GM12875 (cell line): ENCODE data around the gene MAGI2.

Source experiments
- H3K4me3 ChIP-seq: one replicate; pipeline ENCODE4 v1.5.1; 2011; ENCODE audit warnings: low read depth, low read length, control low read depth
- CTCF ChIP-seq: IDR thresholded peaks from 2 replicates; pipeline ENCODE4 v1.5.1; 2011; ENCODE audit warnings: low read depth, mild to moderate bottlenecking, control low read depth, inconsistent platforms, low read length, moderate library complexity, borderline replicate concordance; ENCODE audit not compliant: insufficient read depth

Gene MAGI2

GRCh38 chr7:78234634-78235033 is 1218.8 kb downstream of the MAGI2 start:
- H3K4me3 ChIP-seq: no peak overlapping the region
- TF ChIP-seq CTCF: no peak

- H3K4me3 ChIP-seq: no peak overlapping the region
- TF ChIP-seq CTCF: no peak
Observed at GRCh38 chr7:78232806-78233205, 1220.7 kb downstream of the MAGI2 start.

- H3K4me3 ChIP-seq: no peak overlapping the region
- peak; percentile 42; the same call in 1 of the 2 replicates for TF ChIP-seq CTCF
Observed at GRCh38 chr7:78226059-78226719, 1227.3 kb downstream of the MAGI2 start.

- no peak for TF ChIP-seq CTCF
- H3K4me3 ChIP-seq: no peak overlapping the region
Observed at GRCh38 chr7:78225534-78225933, 1227.9 kb downstream of the MAGI2 start.

GRCh38 chr7:78224923-78225322 is 1228.5 kb downstream of the MAGI2 start:
- no peak overlapping the region for H3K4me3 ChIP-seq
- no peak for TF ChIP-seq CTCF

GRCh38 chr7:78223598-78223997 is 1229.9 kb downstream of the MAGI2 start:
- no peak for TF ChIP-seq CTCF
- no peak overlapping the region for H3K4me3 ChIP-seq

GRCh38 chr7:78222001-78222751 is 1231.3 kb downstream of the MAGI2 start:
- H3K4me3 ChIP-seq: no peak overlapping the region
- TF ChIP-seq CTCF: no peak
